Heart right ventricle (tissue), 16 donors: ENCODE data around the gene LSS. TPM values are rescaled to one million over a fixed set of nuclear protein-coding genes. Genes with fewer than 3 reads are reported as not detected.
A peak's percentile ranks its signal among the peaks of the same experiment; 100 is the strongest.

Experiments used
- ATAC-seq, 8 donors: fragments of 200-7000 bp; cut with Tn5 transposase; one replicate each; pipeline ENCODE4 v1.9.1; 2020; ENCODE audit warnings: mild to moderate bottlenecking in 8 of 8, moderate library complexity in 8 of 8, moderate number of reproducible peaks in 1 of 8
- DNase-seq, 2 donors: peaks; one replicate each; pipeline ENCODE4 v3.0.0-alpha.2; 2020
- H3K27ac ChIP-seq, 10 donors: fragments of 200-600 bp; sonication (generic) in 2 of 10; one replicate each; pipeline versions ENCODE4 v1.5.0 to v1.8.0; 2020 to 2022; ENCODE audit warnings: mild to moderate bottlenecking in 3 of 10
- H3K27me3 ChIP-seq, 7 donors: fragments of 200-600 bp; one replicate each; pipeline ENCODE4 v1.8.0; 2021 to 2022; ENCODE audit warnings: mild to moderate bottlenecking in 2 of 7
- H3K36me3 ChIP-seq, 9 donors: fragments of 200-600 bp; sonication (generic) in 1 of 9; one replicate each; pipeline versions ENCODE4 v1.5.0 to v1.8.0; 2020 to 2022; ENCODE audit warnings: mild to moderate bottlenecking in 2 of 9
- H3K4me1 ChIP-seq, 9 donors: fragments of 200-600 bp; sonication (generic) in 1 of 9; one replicate each; pipeline versions ENCODE4 v1.5.0 to v1.8.0; 2020 to 2022; ENCODE audit warnings: mild to moderate bottlenecking in 4 of 9
- H3K4me3 ChIP-seq, 10 donors: fragments of 200-600 bp; sonication (generic) in 2 of 10; one replicate each; pipeline versions ENCODE4 v1.5.0 to v1.8.0; 2020 to 2022; ENCODE audit warnings: mild to moderate bottlenecking in 7 of 10, moderate library complexity in 2 of 10
- H3K9me3 ChIP-seq, 11 donors: fragments of 200-600 bp in 10 of 11; sonication (generic) in 2 of 11; one replicate each; pipeline versions ENCODE4 v1.5.0 to v1.8.0; 2013 to 2022; ENCODE audit warnings: mild to moderate bottlenecking in 2 of 11, control low read depth in 1 of 11, moderate library complexity in 1 of 11
- CTCF ChIP-seq, 9 donors: fragments of 200-600 bp; sonication (generic) in 2 of 9; IDR thresholded peaks; one replicate each; pipeline versions ENCODE4 v1.5.0 to v1.8.0; 2021 to 2022; ENCODE audit warnings: antibody characterized with exemption in 9 of 9, mild to moderate bottlenecking in 5 of 9, moderate library complexity in 1 of 9
- WGBS, 2 donors: extraction: QIAGEN DNeasy Blood & Tissue Kit; methylation state at CpG; one replicate each; pipeline ENCODE4 v1.1.7; 2013; ENCODE audit warnings: inconsistent platforms in 1 of 2; 5-methylcytosine and 5-hydroxymethylcytosine counted together
- intact Hi-C, 10 donors: fragments of 100-400 bp; cut with DNase I; formaldehyde crosslinking; loops; one replicate each; pipeline versions ENCODE4 v1.11.1 to v1.14.2; 2022
- polyA plus RNA-seq, 2 donors: library from polyadenylated mRNA; stranded (reverse); fragments of 200-250 nt; gene quantifications; one replicate each; pipeline ENCODE4 v1.2.3, GENCODE V29; 2013
- total RNA-seq, 10 donors: library from RNA; stranded (reverse); fragmentation: NEBNext Ultra II Directional in 3 of 10; extraction: Animal tissue kit (Norgen Biotek cat#: 25700) in 3 of 10; gene quantifications; one replicate each; pipeline versions ENCODE4 v1.2.1 to v1.2.4, GENCODE V29; 2021 to 2023
- donor health status: Arrhythmogenic right ventricular cardiomyopathy.
- donor health status: ischemic (EF 13 %, LVEDD 7.1; RV severe dilation, severe dysfunction).
- donor health status: healthy with polysubstance abuse.
- donor health status: DM: no; HTN: yes; CAD: no.
- donor health status: DM: no; HTN: no; CAD: no.
- donor health status: ischemic (EF 25% LVEDD 6.9; RV normal size, moderate dysfunction).
- donor health status: ischemic (EF 25% LVEDD 5.7; RV mildly dilated, moderate dysfunction).
- donor health status: healthy.
- donor health status: DM: yes; HTN: yes; CAD: no.
- donor health status: Ischemic cardiomyopathy.
- donor health status: ischemic (EF 35%, LVEDD 5.7; RV mildly dilated, moderate dysfunction).
- donor health status: nonischemic (EF 11% LVEDD 7.7; RV severe dilation, severe dysfunction).
- donor health status: DM: yes; HTN: yes; CAD: no.
- donor health status: PGD.
- donor health status: ischemic (EF 29% LVEDD 5.4; RV normal size, mild dysfunction).
- donor health status: nonischemic (EF 23%, LVEDD 6.1; RV moderate dilation, normal function).

The LSS gene
- total and polyA plus RNA-seq, 12 donors: 22.5 to 74.7 (median 40.7) TPM

- Histone ChIP-seq H3K27ac (peak overlapping the region in 2 of 10 donors; percentile 4 to 27), H3K27me3 (no peaks in the 10 kb centered on the region), H3K36me3 (peaks cover 0 to 100% (median 61%) of the 10 kb centered on the region in 9 donors), H3K4me3 (no peak overlapping the region), H3K9me3 (no peaks in the 10 kb centered on the region), H3K4me1 (peaks cover 0 to 19% (median 0%) of the 10 kb centered on the region in 9 donors)
- DNase-seq: no peak
- WGBS, 2 donors: 80 to 84% methylated on average over 6 of the region's 6 CpGs
- no peak for TF ChIP-seq CTCF (IDR thresholded peaks at IDR 0.05)
- peak in 4 of 8 donors; percentile 19 to 54 (median 32) for ATAC-seq
- intact Hi-C loops: loop anchor here in 2 of 10 donors (10.0 kb wide), 2 partner anchors 105 to 275 kb away; no protein-coding TSS in a partner anchor
Observed at GRCh38 chr21:46250146-46250725, 21.7 kb upstream of the LSS start.

- ATAC-seq (no peak), DNase-seq (no peak)
- H3K36me3 ChIP-seq: peaks cover 0 to 100% (median 62%) of the 10 kb centered on the region in 9 donors
- WGBS, 2 donors: 91 to 93% methylated on average over 2 of the region's 2 CpGs
- intact Hi-C loops: no loop called here
- no peak overlapping the region for H3K27ac ChIP-seq
- no peaks in the 10 kb centered on the region for H3K9me3 ChIP-seq
- no peak for TF ChIP-seq CTCF (IDR thresholded peaks at IDR 0.05)
- H3K27me3 ChIP-seq: no peaks in the 10 kb centered on the region
- H3K4me1 ChIP-seq: peaks cover 0 to 5% (median 0%) of the 10 kb centered on the region in 9 donors
- no peak overlapping the region for H3K4me3 ChIP-seq
Observed at GRCh38 chr21:46248827-46249226, 20.3 kb upstream of the LSS start.

GRCh38 chr21:46248422-46248782 is 19.8 kb upstream of the LSS start:
- intact Hi-C loops: no loop called here
- H3K27me3 ChIP-seq: no peaks in the 10 kb centered on the region
- peaks cover 0 to 5% (median 0%) of the 10 kb centered on the region in 9 donors for H3K4me1 ChIP-seq
- no peak for DNase-seq
- ATAC-seq: no peak
- no peaks in the 10 kb centered on the region for H3K9me3 ChIP-seq
- H3K27ac ChIP-seq: no peak overlapping the region
- WGBS, 2 donors: 80 to 93% methylated on average over 1 of the region's 1 CpG
- peaks cover 0 to 100% (median 62%) of the 10 kb centered on the region in 9 donors for H3K36me3 ChIP-seq
- H3K4me3 ChIP-seq: no peak overlapping the region
- no peak for TF ChIP-seq CTCF (IDR thresholded peaks at IDR 0.05)

DNA sequence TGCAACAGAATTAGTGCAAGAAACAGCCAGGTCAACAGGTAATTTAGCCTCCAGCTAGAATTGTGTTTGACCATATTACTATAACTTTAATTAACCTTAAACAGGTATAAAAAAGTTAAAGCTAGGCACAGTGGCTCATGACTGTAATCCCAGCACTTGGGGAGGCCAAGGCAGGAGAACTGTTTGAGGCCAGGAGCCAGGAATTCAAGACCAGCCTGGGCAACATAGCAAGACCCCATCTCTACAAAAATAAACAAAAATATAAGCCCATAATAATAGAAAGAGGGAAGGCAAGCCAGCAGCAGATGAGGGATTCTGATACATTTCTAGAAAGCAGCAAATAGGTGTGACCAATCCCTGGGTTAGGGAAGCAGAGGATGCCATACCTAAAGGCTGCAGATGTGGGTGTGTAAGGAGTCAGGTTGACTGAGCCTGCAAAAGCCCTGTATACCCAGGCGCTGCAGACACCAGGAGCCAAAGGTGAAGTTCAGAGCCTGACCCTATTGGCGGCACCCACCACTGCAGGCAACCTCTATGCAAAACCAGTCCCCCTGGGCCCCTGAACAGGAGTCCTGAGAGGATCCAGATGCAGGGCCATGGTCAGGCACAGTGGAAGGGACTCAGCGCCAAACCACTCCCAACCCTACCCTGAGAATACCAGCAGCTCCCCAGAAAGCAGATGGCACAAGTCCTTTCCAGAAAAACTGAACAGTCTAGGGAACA is 19.3 kb upstream of the LSS start:
- WGBS, 2 donors: 98 to 100% methylated on average over 3 of the region's 3 CpGs
- peaks cover 0 to 100% (median 62%) of the 10 kb centered on the region in 9 donors for H3K36me3 ChIP-seq

More for the DNA sequence above, 19.3 kb upstream of the LSS start:
- H3K9me3 ChIP-seq: no peaks in the 10 kb centered on the region
- TF ChIP-seq CTCF (IDR thresholded peaks at IDR 0.05): no peak
- peak in 1 of 8 donors; percentile 29 for ATAC-seq
- H3K27ac ChIP-seq: no peak overlapping the region
- intact Hi-C loops: no loop called here
- peaks cover 0 to 5% (median 0%) of the 10 kb centered on the region in 9 donors for H3K4me1 ChIP-seq
- DNase-seq: no peak
- H3K27me3 ChIP-seq: no peaks in the 10 kb centered on the region
- H3K4me3 ChIP-seq: no peak overlapping the region
